Motor neuron (in vitro differentiated cells): ENCODE results near the gene TRIP13. TPM values are rescaled to one million over a fixed set of nuclear protein-coding genes. Genes with fewer than 3 reads are reported as not detected.
"Not testable (repeated sequence)": the region's sequence is repeated elsewhere in the genome, so short reads cannot be mapped to it uniquely, and the experiment has no call there.

Experiments
- ATAC-seq, 8 experiments: fragments of 200-7000 bp; cut with Tn5 transposase; replicated peaks in 6 of 8; 2 replicates each; pipeline ENCODE4 v1.8.0; 2021; ENCODE audit warnings: mild to moderate bottlenecking in 8 of 8, moderate library complexity in 8 of 8
- H3K27ac ChIP-seq, 2 donors: fragments of 250-450 bp; sonication (Bioruptor Pico); 2 replicates each; pipeline ENCODE4 v1.9.0; 2021; ENCODE audit warnings: antibody characterized with exemption in 2 of 2, mild to moderate bottlenecking in 2 of 2, moderate library complexity in 1 of 2
- H3K4me1 ChIP-seq, 2 donors: fragments of 250-450 bp; sonication (Bioruptor Pico); replicated peaks in 1 of 2; 2 replicates each; pipeline ENCODE4 v1.6.1; 2021; ENCODE audit warnings: antibody characterized with exemption in 2 of 2, mild to moderate bottlenecking in 2 of 2, moderate library complexity in 1 of 2
- H3K4me3 ChIP-seq, 5 donors: fragments of 250-450 bp; sonication (Bioruptor Pico); 2 replicates each; pipeline ENCODE4 v1.9.0; 2021; ENCODE audit warnings: antibody characterized with exemption in 5 of 5, mild to moderate bottlenecking in 5 of 5, moderate library complexity in 4 of 5
- WGBS, 10 experiments: fragments of 450-650 bp; shearing (Covaris generic); methylation state at CpG; one replicate each; pipeline ENCODE4 v1.0.0; 2022; 5-methylcytosine and 5-hydroxymethylcytosine counted together
- in situ Hi-C, 9 experiments: fragments of 400-800 bp; cut with MboI; loops; one replicate each; pipeline ENCODE4 v1.15.0; 2021; ENCODE audit warnings: low sequenced_read_pairs in 9 of 9, low pct_unique_long_range_greater_than_20kb in 2 of 9; ENCODE audit not compliant: unreplicated experiment in 9 of 9
- total RNA-seq, 8 experiments: library from RNA; unstranded; fragments of 300-600 nt; gene quantifications; 2 replicates each; pipeline versions ENCODE4 v1.2.3 to v1.2.4, GENCODE V29; 2022

TRIP13 gene
- total RNA-seq, 8 experiments from 2014 or later: 0.51 to 24.0 (median 2.1) TPM

DNA sequence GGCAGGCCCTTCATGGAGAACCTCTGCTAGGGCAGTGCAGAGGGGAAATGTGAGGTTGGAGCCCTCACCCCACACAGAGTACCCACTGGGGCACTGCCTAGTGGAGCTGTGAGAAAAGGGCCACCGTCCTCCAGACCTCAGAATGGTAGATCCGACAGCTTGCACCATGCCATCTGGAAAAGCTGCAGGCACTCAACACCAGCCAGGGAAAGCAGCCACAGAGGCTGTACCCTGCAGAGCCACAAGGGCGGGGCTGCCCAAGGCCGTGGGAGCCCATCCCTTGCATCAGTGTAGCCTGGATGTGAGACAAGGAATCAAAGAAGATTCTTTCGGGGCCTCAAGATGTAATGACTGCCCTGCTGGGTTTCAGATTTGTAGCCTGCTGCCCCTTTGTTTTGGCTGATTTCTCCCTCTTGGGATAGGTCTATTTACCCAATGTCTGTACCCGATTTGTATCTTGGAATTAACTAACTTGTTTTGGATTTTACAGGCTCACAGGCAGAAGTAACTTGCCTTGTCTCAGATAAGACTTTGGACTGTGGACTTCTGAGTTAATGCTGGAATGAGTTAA is 25.3 kb upstream of the TRIP13 start:
- no peak overlapping the region for H3K27ac ChIP-seq
- no peaks in the 10 kb centered on the region for H3K4me1 ChIP-seq
- WGBS, 10 experiments: 93 to 100% (median 94%) methylated on average over 2 to 3 of the region's 6 CpGs; no CpG with 5 or more reads in 7 of the 10 experiments
- in situ Hi-C loops: no loop called here
- H3K4me3 ChIP-seq: no peak overlapping the region
- peak in 2 of 8 experiments; percentile 17 to 28 for ATAC-seq

DNA sequence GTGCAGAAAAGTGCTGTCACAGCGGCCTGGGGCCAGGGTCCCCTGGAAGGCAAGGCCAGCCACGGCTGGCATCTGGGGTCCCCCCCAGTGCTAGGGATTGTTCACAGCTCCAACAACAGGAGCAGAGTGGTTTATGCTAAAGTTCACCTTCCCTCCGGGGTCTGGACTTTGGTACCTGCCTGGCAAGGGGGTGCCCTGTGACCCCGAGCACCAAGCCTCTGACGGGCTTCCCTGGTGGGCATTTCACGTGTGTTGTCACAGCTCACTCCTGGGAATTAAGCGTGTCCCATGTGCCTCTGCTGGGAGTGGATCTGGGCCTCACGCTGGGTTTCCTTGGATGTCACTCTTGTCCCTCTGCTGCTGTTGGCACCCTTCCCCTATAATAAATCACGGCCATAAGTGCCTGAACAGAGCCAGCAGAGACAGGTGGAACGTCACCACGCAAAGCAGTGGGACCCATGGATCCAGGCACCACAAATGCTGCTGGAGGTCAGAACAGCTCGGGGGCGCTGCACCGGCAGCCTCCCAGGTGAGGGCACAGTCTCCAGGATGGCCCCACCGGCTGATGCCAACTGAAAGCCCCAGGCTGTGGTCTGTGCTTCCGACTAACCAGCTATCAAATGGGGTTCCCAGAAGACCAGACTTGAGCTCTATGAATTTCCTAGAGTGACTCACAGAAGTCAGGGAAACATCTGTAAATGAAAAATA is 24.1 kb upstream of the TRIP13 start:
- Histone ChIP-seq H3K27ac (no peak overlapping the region), H3K4me3 (no peak overlapping the region), H3K4me1 (no peaks in the 10 kb centered on the region)
- WGBS, 10 experiments: 91 to 100% (median 94%) methylated on average over 1 to 10 of the region's 16 CpGs; no CpG with 5 or more reads in 3 of the 10 experiments
- no peak for ATAC-seq
- in situ Hi-C loops: no loop called here

DNA sequence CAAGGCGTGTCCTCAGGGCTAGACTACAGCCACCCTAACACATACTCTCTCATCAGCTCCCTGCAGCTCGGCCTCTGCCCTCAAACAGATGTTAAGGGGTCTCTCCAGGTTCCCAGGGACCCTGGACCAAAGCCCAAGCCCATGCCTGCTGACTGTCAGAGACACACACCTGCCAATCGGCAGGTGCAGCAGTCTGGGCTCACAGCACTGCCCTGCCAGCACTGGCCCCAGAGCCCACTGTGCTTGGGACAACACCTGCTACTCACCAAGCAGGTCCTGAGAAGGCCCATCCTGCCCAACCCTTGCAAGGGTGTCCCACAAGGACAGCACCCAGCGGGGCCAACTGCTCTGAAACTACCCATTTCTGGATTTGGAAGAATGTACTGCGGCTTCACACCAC is 21.7 kb upstream of the TRIP13 start:
- ATAC-seq: no peak
- in situ Hi-C loops: no loop called here
- H3K4me1 ChIP-seq: no peaks in the 10 kb centered on the region

DNA sequence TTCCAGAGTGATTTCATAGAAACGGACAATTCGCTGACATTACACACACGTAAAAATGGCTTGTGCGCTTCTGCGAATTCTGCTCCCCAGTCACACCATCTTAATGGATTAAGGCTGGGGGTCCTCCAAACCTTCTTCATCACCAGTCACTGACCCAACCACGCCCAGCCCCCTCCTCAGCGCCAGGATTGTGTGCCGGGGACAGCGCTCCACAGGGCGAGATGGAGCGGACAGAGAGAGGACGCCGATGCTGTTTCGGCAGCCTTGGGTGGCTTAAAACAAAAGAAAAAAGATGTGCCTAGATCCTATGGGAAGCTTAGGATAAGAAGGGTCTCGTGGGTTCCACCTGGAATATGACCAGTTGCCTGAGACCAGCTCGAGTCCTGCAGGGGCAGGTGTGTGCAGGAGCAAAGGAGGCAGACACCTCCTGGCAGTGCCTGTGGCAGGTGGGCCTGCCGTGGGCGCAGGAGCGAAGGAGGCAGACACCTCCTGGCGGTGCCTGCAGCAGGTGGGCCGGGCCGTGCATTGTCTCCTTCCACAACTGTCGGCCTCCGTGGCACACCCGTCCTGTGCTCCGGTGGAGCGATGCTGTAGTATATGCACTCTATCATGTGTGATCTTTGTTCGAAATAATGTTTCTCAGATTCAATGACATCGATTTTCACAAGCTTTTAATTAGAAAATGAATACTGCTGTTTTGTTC is 20.9 kb upstream of the TRIP13 start:
- WGBS, 10 experiments: 20 to 98% (median 93%) methylated on average over 1 to 17 of the region's 29 CpGs; no CpG with 5 or more reads in 1 of the 10 experiments
- Histone ChIP-seq H3K27ac (no peak overlapping the region), H3K4me1 (no peaks in the 10 kb centered on the region), H3K4me3 (no peak overlapping the region)
- no peak for ATAC-seq
- in situ Hi-C loops: no loop called here

More for the DNA sequence above, 21.7 kb upstream of the TRIP13 start:
- no peak overlapping the region for H3K4me3 ChIP-seq
- no peak overlapping the region for H3K27ac ChIP-seq
- WGBS, 10 experiments: 83 to 100% (median 85%) methylated on average over 1 to 3 of the region's 5 CpGs; no CpG with 5 or more reads in 6 of the 10 experiments

DNA sequence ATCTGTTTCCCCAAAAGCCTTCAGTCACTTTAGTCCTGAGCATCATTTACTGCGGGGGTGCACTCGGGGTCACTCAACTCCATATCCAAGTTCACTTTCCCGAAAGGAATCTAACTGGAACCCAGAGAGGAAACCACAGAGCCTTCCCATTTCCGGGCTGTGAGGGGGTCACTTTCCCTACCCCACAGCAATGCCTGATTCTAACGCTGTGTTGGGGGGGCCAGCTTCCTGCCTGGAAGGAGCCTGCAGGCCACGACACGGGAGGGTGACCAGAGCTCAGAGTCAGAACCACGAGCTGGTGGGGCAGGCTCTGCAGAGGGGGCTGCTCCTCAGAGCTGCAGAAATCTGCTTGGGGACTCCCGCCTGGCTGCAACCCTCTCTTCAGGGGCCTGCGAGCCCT is 20.4 kb upstream of the TRIP13 start:
- 90 to 100% (median 100%) methylated on average over 1 to 7 of the region's 10 CpGs; no CpG with 5 or more reads in 3 of the 10 experiments for WGBS, 10 experiments
- in situ Hi-C loops: no loop called here
- Histone ChIP-seq H3K27ac (no peak overlapping the region), H3K4me3 (no peak overlapping the region), H3K4me1 (no peaks in the 10 kb centered on the region)
- no peak for ATAC-seq

DNA sequence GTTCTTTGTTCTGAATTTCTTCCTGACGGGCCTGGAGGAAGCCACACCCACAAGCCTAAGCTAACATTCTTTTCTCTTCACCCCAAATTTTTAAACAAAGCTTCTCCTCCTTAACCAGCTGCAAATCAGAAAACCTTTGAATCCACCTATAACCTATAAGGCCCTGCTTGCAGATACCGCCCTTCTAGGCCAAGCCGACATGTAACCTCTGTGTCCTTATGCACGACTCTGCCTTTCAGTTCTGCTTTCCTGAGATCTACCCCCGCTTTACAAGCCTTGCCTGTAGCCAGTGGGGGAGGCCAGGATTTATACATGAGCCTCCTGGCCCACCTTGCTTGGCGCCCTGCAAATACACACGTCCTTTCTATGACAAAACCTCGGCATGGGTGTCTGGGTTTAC is 19.4 kb upstream of the TRIP13 start:
- in situ Hi-C loops: no loop called here
- Histone ChIP-seq H3K4me1 (no peaks in the 10 kb centered on the region), H3K27ac (no peak overlapping the region), H3K4me3 (no peak overlapping the region)
- ATAC-seq: no peak
- whole genome bisulfite sequencing, 10 experiments: 75 to 100% (median 88%) methylated on average over 2 to 7 of the region's 8 CpGs; no CpG with 5 or more reads in 2 of the 10 experiments

DNA sequence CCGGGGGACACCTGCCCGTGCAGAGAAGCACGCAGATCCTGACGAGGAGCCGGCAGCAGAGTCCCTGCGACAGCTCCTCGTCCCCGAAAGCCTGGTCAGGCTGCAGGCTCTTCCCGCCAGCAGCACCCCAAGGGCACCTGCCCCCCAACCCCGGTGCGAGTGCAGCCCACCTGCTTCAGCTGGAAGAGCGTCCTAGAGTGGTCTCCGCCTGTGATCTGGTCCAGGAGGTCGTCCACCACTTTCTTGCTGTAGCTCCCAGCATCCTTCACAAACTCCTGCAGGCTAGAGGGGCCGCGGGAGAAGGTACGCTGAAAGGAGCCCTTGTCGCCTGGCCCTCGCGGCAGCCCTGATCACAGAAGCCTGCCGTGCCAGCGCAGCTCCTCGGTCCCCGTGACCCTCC is 16.8 kb upstream of the TRIP13 start:
- Histone ChIP-seq H3K4me1 (no peaks in the 10 kb centered on the region), H3K27ac (no peak overlapping the region), H3K4me3 (no peak overlapping the region)
- in situ Hi-C loops: loop anchor here in 2 of 9 experiments (25.0 kb wide), 1 partner anchor 214 kb away; no protein-coding TSS in a partner anchor
- ATAC-seq: no peak
- WGBS, 10 experiments: 80 to 100% (median 98%) methylated on average over 2 to 17 of the region's 24 CpGs; no CpG with 5 or more reads in 1 of the 10 experiments

DNA sequence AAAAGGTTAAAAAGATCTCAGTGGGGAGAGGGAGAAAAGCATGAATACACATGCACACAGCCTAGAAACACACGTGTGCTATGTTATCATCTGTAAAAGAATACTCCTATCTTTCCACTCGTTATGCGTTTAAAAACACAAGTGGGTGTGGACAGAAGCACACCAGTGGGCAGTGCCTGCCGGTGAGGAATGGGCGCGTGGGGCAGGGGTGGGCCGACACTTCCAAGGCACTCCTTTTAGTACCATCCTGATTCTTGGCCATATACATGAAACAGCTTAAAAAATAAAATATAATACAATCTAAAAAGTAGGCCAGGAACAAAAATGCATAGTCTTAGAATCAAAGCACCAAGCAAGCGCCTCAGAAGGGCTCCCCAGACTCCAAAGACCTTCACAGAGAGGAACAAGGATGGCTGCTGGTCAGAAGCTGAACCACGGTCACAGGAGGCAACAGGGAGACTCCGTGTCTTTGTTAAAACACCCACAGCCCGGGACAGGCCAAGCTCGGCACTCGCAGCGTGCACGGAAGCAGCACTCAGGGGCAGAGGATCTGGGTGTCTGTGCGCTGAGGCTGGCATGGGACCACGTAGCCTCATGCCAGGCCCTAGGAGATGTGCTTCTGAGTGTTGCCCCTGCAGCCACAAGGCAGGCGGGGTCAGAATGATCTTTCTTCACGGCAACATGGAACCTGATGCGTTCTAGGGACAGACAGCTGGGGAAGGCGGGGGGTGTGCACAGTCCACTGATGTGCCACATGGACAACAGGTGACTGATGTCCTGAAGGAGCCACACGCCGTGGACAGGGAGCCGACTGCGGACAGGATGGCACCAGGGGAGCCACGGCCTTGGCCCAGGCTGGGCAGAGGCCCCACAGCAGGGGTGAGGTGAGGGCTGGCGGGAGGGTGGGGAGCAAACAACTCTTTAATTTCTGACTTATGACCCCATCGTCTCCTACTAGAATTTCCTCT is 16.0 kb upstream of the TRIP13 start:
- WGBS, 10 experiments: 96 to 100% (median 100%) methylated on average over 1 to 20 of the region's 28 CpGs; no CpG with 5 or more reads in 3 of the 10 experiments
- in situ Hi-C loops: loop anchor here in 2 of 9 experiments (25.0 kb wide), 1 partner anchor 214 kb away; no protein-coding TSS in a partner anchor
- no peak overlapping the region for H3K27ac ChIP-seq
- no peak for ATAC-seq
- H3K4me1 ChIP-seq: no peaks in the 10 kb centered on the region
- no peak overlapping the region for H3K4me3 ChIP-seq

DNA sequence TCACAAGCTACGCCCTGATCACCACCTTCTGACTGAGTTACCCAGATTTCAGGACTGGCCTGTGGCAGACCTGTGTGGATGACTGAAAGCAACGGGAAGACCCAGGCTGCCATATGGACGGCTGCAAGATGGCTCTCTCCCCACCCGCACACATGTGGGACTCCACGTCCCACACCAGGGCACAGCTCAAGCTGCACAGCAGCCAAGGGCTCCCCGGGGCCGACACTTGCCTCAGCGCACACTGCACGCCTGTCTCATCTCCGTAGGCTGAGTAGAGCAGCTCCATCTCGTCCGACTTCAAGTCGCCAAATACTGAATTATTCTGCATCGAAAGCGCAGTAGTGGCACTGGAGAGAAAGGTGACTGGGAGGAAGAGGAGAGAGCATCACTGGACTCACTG is 14.6 kb upstream of the TRIP13 start:
- no peak for ATAC-seq
- 80% methylated on average over 1 of the region's 15 CpGs; no CpG with 5 or more reads in 9 of the 10 experiments for WGBS, 10 experiments
- Histone ChIP-seq H3K4me3 (no peak overlapping the region), H3K4me1 (no peaks in the 10 kb centered on the region), H3K27ac (no peak overlapping the region)
- in situ Hi-C loops: loop anchor here in 2 of 9 experiments (25.0 kb wide), 1 partner anchor 216 kb away; no protein-coding TSS in a partner anchor

DNA sequence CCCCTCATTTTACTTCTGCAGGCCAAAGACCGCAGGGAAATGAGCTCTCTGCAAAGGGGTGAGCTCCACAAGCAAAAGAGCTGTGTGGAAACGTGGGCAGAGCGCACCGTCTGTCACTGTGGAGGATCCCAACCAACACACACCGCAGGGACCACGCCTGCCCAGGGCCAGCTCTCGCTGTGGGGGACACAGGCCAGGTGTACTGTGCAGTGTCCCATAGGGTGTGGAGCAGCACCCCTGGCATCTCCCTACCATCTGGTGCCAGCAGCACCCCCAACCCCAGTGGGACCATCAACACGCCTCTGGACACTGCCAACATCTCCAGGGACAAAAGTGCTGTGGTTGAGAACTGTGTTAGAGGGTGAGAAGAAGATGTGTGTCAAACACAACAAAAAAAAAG is 14.0 kb upstream of the TRIP13 start:
- not testable (repeated sequence) for H3K4me3 ChIP-seq, ATAC-seq, H3K4me1 ChIP-seq, H3K27ac ChIP-seq
- in situ Hi-C loops: loop anchor here in 2 of 9 experiments (25.0 kb wide), 1 partner anchor 216 kb away; no protein-coding TSS in a partner anchor
- no CpG with 5 or more reads among the region's 8 CpGs for WGBS, 10 experiments

DNA sequence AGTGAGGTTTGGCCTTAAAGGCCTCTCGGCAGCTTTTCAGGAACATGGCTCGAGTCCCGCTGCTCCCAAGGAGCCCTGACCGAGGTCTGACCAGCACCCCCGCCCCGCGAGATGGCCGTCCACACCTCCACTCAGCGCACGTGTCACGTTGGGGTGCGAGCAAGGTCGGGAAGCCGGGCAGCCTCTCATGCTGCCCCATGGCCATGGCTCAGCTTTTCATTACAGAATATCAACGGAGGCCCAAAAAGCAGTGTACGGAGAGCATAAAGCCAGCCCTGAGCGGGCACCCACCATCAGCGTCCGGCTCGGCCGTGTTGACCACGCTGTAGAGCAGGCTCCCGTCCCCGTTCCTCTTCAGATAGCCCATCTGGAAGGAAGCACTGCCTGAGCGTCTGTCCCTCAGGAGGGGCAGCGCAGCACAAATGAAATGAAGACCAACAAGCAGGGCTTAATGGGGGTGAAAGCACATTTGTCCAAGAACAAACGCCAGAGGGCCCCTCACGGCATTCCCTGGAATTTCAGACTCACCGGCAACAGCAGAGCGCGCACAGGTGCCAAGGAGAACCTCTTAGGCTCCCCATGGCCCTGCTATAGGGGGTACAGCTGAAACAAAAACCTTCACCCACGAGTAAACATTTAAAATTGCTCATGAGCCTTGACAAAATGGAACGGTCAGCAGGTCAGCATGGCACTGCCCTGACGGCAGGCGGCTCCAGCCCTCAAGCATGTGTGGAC is 11.7 kb upstream of the TRIP13 start:
- in situ Hi-C loops: loop anchor here in 2 of 9 experiments (25.0 kb wide), 1 partner anchor 219 kb away; no protein-coding TSS in a partner anchor
- Histone ChIP-seq H3K4me3 (no peak overlapping the region), H3K27ac (no peak overlapping the region), H3K4me1 (no peaks in the 10 kb centered on the region)
- WGBS, 10 experiments: 83 to 100% (median 92%) methylated on average over 2 to 9 of the region's 35 CpGs; no CpG with 5 or more reads in 4 of the 10 experiments
- no peak for ATAC-seq

DNA sequence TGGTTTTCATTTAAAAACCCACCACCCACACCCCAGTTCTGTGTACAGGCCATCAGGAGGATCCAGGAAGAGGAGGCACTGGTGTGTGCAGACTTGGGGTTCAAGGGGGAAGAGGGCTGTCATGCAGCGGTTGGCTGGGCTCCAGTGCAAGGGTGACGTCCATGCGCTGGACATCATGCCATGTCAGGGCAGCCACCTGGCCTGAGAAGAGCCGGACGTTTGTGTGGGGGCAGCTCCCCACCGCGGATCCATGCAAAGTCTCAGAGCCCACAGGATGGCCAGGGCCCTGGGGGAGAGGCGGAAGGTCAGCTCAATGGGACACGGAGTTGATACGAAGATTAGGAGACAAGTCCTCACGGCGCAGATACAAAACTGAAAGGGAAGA is 11.1 kb upstream of the TRIP13 start:
- H3K4me3 ChIP-seq: no peak overlapping the region
- in situ Hi-C loops: loop anchor here in 2 of 9 experiments (25.0 kb wide), 1 partner anchor 219 kb away; no protein-coding TSS in a partner anchor
- no peak for ATAC-seq

More for the DNA sequence above, 11.1 kb upstream of the TRIP13 start:
- WGBS, 10 experiments: 70 to 100% (median 97%) methylated on average over 1 to 7 of the region's 12 CpGs; no CpG with 5 or more reads in 3 of the 10 experiments
- H3K4me1 ChIP-seq: no peaks in the 10 kb centered on the region
- no peak overlapping the region for H3K27ac ChIP-seq
